D341Med (cell line): ENCODE data around the gene RANBP6.
"Not testable (repeated sequence)": the region's sequence is repeated elsewhere in the genome, so short reads cannot be mapped to it uniquely, and the experiment has no call there.

ENCODE experiments used
- DNase-seq: peaks from one replicate; pipeline ENCODE4 v3.0.0; 2012; ENCODE audit warnings: low spot score

The RANBP6 gene

GRCh38 chr9:6015278-6016157, at the start of gene RANBP6:
Gene RANBP6 (minus strand): TSS chr9:6015624. CDS start chr9:6015607, 17 bp downstream.
- DNase-seq: peak; percentile 93

GRCh38 chr9:6063146-6063545, 47.7 kb upstream of the RANBP6 start:
- DNase-seq: not testable (repeated sequence)

- no peak for DNase-seq
Observed at GRCh38 chr9:6055666-6056065, 40.2 kb upstream of the RANBP6 start.

GRCh38 chr9:6055216-6055615, 39.8 kb upstream of the RANBP6 start:
- no peak for DNase-seq

- DNase-seq: peak; percentile 69
Observed at GRCh38 chr9:6054280-6055099, 39.1 kb upstream of the RANBP6 start.

- DNase-seq: no peak
Observed at GRCh38 chr9:6052293-6052919, 37.0 kb upstream of the RANBP6 start.

GRCh38 chr9:6051511-6051950, 36.1 kb upstream of the RANBP6 start:
- DNase-seq: no peak

GRCh38 chr9:6049798-6050197, 34.4 kb upstream of the RANBP6 start:
- no peak for DNase-seq

GRCh38 chr9:6048039-6048438, 32.6 kb upstream of the RANBP6 start:
- DNase-seq: no peak

- DNase-seq: no peak
Observed at GRCh38 chr9:6047020-6047419, 31.6 kb upstream of the RANBP6 start.

GRCh38 chr9:6045364-6045763, 29.9 kb upstream of the RANBP6 start:
- DNase-seq: no peak

- no peak for DNase-seq
Observed at GRCh38 chr9:6040077-6040476, 24.7 kb upstream of the RANBP6 start.

- DNase-seq: no peak
Observed at GRCh38 chr9:6036391-6036790, 21.0 kb upstream of the RANBP6 start.

GRCh38 chr9:6034954-6035353, 19.5 kb upstream of the RANBP6 start:
- DNase-seq: no peak

GRCh38 chr9:6029604-6030274, 14.3 kb upstream of the RANBP6 start:
- DNase-seq: no peak

- peak; percentile 42 for DNase-seq
Observed at GRCh38 chr9:6024035-6024554, 8.7 kb upstream of the RANBP6 start.

GRCh38 chr9:6016975-6017374, 1.6 kb upstream of the RANBP6 start:
- DNase-seq: not testable (repeated sequence)

- DNase-seq: no peak
Observed at GRCh38 chr9:6014670-6015270, 654 bp downstream of the RANBP6 start.

- DNase-seq: peak; percentile 92
Observed at GRCh38 chr9:6008169-6008979, 7.0 kb downstream of the RANBP6 start.

- DNase-seq: peak; percentile 87
Observed at GRCh38 chr9:6007770-6008168, 7.7 kb downstream of the RANBP6 start.
